Smooth muscle cell (in vitro differentiated cells): ENCODE data around the gene ZNF763. TPM values are rescaled to one million over a fixed set of nuclear protein-coding genes. Genes with fewer than 3 reads are reported as not detected.

Experiments used
- DNase-seq: peaks from one replicate; lab custom pipeline; 2025; ENCODE audit not compliant: unreplicated experiment; lab: John Stamatoyannopoulos, UW
- H2AFZ ChIP-seq: fragments of 200-600 bp; sonication (generic); 2 replicates; pipeline ENCODE4 v1.6.0; 2016; ENCODE audit warnings: antibody characterized with exemption, low read depth, mild to moderate bottlenecking
- H3F3A ChIP-seq: fragments of 200-600 bp; sonication (generic); 2 replicates; pipeline ENCODE4 v1.6.0; 2017; ENCODE audit warnings: antibody characterized with exemption, low read depth
- H3K27ac ChIP-seq: fragments of 200-600 bp; sonication (generic); 2 replicates; pipeline ENCODE4 v1.5.1; 2016; ENCODE audit warnings: low read depth, mild to moderate bottlenecking
- H3K27me3 ChIP-seq: fragments of 200-600 bp; sonication (generic); 2 replicates; pipeline ENCODE4 v1.6.1; 2016; ENCODE audit warnings: low read depth, mild to moderate bottlenecking
- H3K36me3 ChIP-seq: fragments of 200-600 bp; sonication (generic); 2 replicates; pipeline ENCODE4 v1.5.1; 2016; ENCODE audit warnings: low read depth
- H3K4me1 ChIP-seq: fragments of 200-600 bp; sonication (generic); 2 replicates; pipeline ENCODE4 v1.5.1; 2016; ENCODE audit warnings: low read depth
- H3K4me2 ChIP-seq: fragments of 200-600 bp; sonication (generic); 2 replicates; pipeline ENCODE4 v1.6.0; 2016; ENCODE audit warnings: mild to moderate bottlenecking
- H3K4me3 ChIP-seq: fragments of 200-600 bp; sonication (generic); 2 replicates; pipeline ENCODE4 v1.5.1; 2016; ENCODE audit warnings: mild to moderate bottlenecking
- H3K79me2 ChIP-seq: fragments of 200-600 bp; sonication (generic); 2 replicates; pipeline ENCODE4 v1.6.0; 2016; ENCODE audit warnings: low read depth, mild to moderate bottlenecking
- H3K9ac ChIP-seq: fragments of 200-600 bp; sonication (generic); 2 replicates; pipeline ENCODE4 v1.6.0; 2016; ENCODE audit warnings: low read depth
- H3K9me3 ChIP-seq: fragments of 200-600 bp; sonication (generic); replicated peaks from 2 replicates; pipeline ENCODE4 v1.5.1; 2016; ENCODE audit warnings: low read depth
- H4K20me1 ChIP-seq: fragments of 200-600 bp; sonication (generic); 2 replicates; pipeline ENCODE4 v1.6.0; 2016; ENCODE audit warnings: low read depth
- WGBS: methylation state at CpG from one replicate; pipeline ENCODE4 v1.1.7; 2016; ENCODE audit warnings: low lambda C conversion rate; 5-methylcytosine and 5-hydroxymethylcytosine counted together
- polyA plus RNA-seq: library from polyadenylated mRNA; unstranded; fragments of >200 nt; fragmentation: Nextera tagmentation; extraction: Ambion mirVana; gene quantifications from 2 replicates; pipeline ENCODE4 v1.2.1, GENCODE V29; 2016
- total RNA-seq: library from RNA; depleted of rRNA; stranded (reverse); fragments of >200 nt; gene quantifications from 2 replicates; pipeline ENCODE4 v1.2.3, GENCODE V29; 2014
- TF ChIP-seq, protein P1 (sequence below): fragments of 200-600 bp; sonication (generic); IDR thresholded peaks from 2 replicates; pipeline ENCODE4 v1.5.1; 2017; ENCODE audit warnings: borderline replicate concordance, mild to moderate bottlenecking, antibody characterized with exemption; ENCODE audit not compliant: insufficient read depth, poor library complexity, severe bottlenecking

ZNF763 gene
- total and polyA plus RNA-seq, 2 experiments from 2014 or later: 0.53 to 1.6 TPM

DNA sequence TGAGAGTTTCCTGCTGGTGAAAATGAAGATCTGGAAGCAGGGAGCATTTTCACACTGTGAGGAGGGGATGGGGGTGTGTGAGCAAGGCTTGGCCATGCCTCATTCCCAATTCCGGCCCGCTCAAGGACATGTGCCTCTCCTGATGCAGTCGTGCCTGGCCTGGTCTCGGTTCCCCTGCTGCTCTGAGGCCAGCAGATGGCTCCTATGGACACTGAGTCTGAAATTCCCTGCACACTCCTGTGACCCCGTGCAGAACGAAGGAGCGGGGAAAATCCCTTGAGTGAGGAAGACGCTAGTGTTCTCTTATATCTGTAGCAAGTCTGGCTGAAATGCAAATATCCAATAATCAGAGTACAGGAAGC, 363 bp upstream of the ZNF763 start:
- H3K27ac ChIP-seq: no peak overlapping the region
- no peaks in the 10 kb centered on the region for H4K20me1 ChIP-seq
- no peaks in the 10 kb centered on the region for H3K36me3 ChIP-seq
- peak overlapping the region; percentile 91 for H3K4me2 ChIP-seq
- H3K9me3 ChIP-seq: no peaks in the 10 kb centered on the region
- TF ChIP-seq, protein P1, sequence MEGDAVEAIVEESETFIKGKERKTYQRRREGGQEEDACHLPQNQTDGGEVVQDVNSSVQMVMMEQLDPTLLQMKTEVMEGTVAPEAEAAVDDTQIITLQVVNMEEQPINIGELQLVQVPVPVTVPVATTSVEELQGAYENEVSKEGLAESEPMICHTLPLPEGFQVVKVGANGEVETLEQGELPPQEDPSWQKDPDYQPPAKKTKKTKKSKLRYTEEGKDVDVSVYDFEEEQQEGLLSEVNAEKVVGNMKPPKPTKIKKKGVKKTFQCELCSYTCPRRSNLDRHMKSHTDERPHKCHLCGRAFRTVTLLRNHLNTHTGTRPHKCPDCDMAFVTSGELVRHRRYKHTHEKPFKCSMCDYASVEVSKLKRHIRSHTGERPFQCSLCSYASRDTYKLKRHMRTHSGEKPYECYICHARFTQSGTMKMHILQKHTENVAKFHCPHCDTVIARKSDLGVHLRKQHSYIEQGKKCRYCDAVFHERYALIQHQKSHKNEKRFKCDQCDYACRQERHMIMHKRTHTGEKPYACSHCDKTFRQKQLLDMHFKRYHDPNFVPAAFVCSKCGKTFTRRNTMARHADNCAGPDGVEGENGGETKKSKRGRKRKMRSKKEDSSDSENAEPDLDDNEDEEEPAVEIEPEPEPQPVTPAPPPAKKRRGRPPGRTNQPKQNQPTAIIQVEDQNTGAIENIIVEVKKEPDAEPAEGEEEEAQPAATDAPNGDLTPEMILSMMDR: no peak
- DNase-seq: no peak
- H3F3A ChIP-seq: no peaks in the 10 kb centered on the region
- H3K27me3 ChIP-seq: no peaks in the 10 kb centered on the region
- H3K4me1 ChIP-seq: peaks cover 6% of the 10 kb centered on the region
- H3K9ac ChIP-seq: no peak overlapping the region
- WGBS: 7% methylated on average over 8 of the region's 8 CpGs
- H2AFZ ChIP-seq: peak overlapping the region; percentile 88
- H3K4me3 ChIP-seq: peak overlapping the region; percentile 69
- no peaks in the 10 kb centered on the region for H3K79me2 ChIP-seq

DNA sequence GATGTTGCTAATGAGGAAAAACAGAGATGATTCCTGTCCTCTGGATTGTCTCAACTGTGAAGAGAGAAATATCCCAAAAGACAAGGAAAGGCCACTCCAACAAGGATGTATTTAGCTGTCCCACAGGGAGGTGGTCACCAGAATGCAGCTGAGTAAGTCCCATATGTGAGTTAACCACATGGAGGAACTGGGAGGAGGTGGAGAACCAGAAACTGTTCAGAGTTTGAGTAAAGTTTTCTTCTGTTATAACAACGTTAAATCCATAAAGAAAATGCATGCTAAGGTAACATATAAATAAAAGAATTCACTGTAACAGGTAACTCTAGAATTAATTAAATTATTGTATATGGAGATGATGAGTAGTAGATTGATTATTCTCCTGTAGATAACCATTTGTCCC, 5.3 kb downstream of the ZNF763 start:
- H3K79me2 ChIP-seq: no peaks in the 10 kb centered on the region
- H3K4me2 ChIP-seq: no peak overlapping the region
- TF ChIP-seq, protein P1: no peak
- H3K36me3 ChIP-seq: no peaks in the 10 kb centered on the region
- no peak overlapping the region for H3K27ac ChIP-seq
- no peak overlapping the region for H3K9ac ChIP-seq
- no peaks in the 10 kb centered on the region for H3F3A ChIP-seq
- H3K4me1 ChIP-seq: peaks cover 6% of the 10 kb centered on the region
- H2AFZ ChIP-seq: no peak overlapping the region
- no peaks in the 10 kb centered on the region for H3K9me3 ChIP-seq
- no peak overlapping the region for H3K4me3 ChIP-seq
- WGBS: 82% methylated on average over 1 of the region's 1 CpG
- H4K20me1 ChIP-seq: no peaks in the 10 kb centered on the region
- no peaks in the 10 kb centered on the region for H3K27me3 ChIP-seq
- DNase-seq: no peak

DNA sequence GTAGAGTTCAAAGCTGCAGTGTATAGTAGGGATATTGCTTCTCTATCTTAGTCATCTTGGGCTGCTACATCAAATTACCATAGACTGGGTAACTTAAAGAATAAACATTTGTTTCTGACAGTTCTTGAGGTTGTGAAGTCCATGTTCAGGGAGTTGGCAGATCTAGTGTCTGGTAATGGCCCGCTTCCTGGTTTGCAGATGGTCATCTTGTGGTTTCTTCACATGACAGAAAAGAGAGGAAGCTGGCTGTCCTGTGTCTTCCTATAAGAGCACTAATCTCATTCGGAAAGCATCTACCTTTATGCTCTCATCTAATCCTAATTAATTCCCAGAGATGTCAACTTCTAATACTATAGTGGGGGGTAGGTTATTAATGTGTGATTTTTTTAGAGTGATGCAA, 6.2 kb downstream of the ZNF763 start:
- no peaks in the 10 kb centered on the region for H3K4me1 ChIP-seq
- H3F3A ChIP-seq: no peaks in the 10 kb centered on the region
- no peaks in the 10 kb centered on the region for H3K9me3 ChIP-seq
- no peaks in the 10 kb centered on the region for H3K27me3 ChIP-seq
- TF ChIP-seq, protein P1: no peak
- no peak overlapping the region for H2AFZ ChIP-seq
- H3K79me2 ChIP-seq: no peaks in the 10 kb centered on the region
- H3K36me3 ChIP-seq: no peaks in the 10 kb centered on the region
- DNase-seq: no peak
- H3K27ac ChIP-seq: no peak overlapping the region
- no peaks in the 10 kb centered on the region for H4K20me1 ChIP-seq
- WGBS: 94% methylated on average over 2 of the region's 2 CpGs
- H3K9ac ChIP-seq: no peak overlapping the region
- no peak overlapping the region for H3K4me2 ChIP-seq
- no peak overlapping the region for H3K4me3 ChIP-seq

DNA sequence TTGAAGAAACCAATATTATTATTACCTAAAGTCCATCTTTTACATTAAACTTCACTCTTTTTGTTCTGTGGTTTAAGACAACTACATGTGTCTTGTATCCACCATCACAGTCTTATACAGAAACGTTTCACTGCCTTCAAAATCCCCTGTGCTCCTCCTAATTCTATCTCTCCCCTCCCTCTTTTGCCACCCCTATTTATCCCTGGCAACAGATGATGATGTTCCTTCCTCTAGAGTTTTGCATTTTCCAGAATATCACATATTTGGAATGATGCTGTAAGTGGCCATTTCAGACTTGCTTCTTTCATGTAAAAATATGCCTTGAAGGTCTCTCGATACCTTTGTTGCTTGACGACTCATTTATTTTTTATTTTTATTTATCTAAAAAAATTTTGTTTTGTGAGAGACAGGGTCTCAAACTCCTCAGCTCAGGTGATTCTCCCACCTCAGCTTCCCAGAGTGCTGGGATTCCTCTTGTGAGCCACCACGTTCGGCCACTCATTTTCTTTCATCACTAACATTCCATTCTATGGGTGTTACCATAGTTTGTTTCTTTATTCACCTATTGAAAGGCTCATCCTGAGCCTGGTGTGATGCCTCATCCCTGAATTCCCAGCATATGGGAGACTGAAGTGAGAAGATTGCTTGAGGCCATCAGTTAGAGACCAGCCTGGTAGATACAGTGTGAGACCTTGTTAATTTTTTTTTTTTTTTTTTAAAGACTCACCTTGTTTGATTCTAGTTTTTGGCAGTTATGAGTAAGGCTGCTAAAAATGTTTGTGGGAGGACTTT, 8.4 kb downstream of the ZNF763 start:
- Histone ChIP-seq H3K9me3 (peaks cover 12% of the 10 kb centered on the region), H3K27ac (no peak overlapping the region), H3K4me3 (no peak overlapping the region), H3K27me3 (no peaks in the 10 kb centered on the region), H3K9ac (no peak overlapping the region), H2AFZ (no peak overlapping the region), H4K20me1 (no peaks in the 10 kb centered on the region), H3K4me1 (no peaks in the 10 kb centered on the region), H3K4me2 (no peak overlapping the region), H3K79me2 (no peaks in the 10 kb centered on the region), H3F3A (no peaks in the 10 kb centered on the region), H3K36me3 (no peaks in the 10 kb centered on the region)
- no peak for DNase-seq
- 86% methylated on average over 5 of the region's 5 CpGs for WGBS
- TF ChIP-seq, protein P1: no peak
